HG03520 (cell line): ENCODE results near the gene KIAA1958.
"Not testable (repeated sequence)": the region's sequence is repeated elsewhere in the genome, so short reads cannot be mapped to it uniquely, and the experiment has no call there.

Source experiments
- ATAC-seq: cut with Tn5 transposase; IDR thresholded peaks from one replicate; pipeline ENCODE4 v1.9.1; 2021; ENCODE audit warnings: mild to moderate bottlenecking, moderate library complexity; ENCODE audit not compliant: unreplicated experiment

The KIAA1958 gene

GRCh38 chr9:112489039-112489546 is 2.5 kb downstream of the KIAA1958 start:
- ATAC-seq: no peak

- ATAC-seq: no peak
Measured at GRCh38 chr9:112489876-112490666, 3.4 kb downstream of the KIAA1958 start.

- ATAC-seq: no peak
Measured at GRCh38 chr9:112493393-112494137, 6.9 kb downstream of the KIAA1958 start.

GRCh38 chr9:112494153-112494552 is 7.5 kb downstream of the KIAA1958 start:
- ATAC-seq: no peak

GRCh38 chr9:112495614-112496013 is 9.0 kb downstream of the KIAA1958 start:
- no peak for ATAC-seq

DNA sequence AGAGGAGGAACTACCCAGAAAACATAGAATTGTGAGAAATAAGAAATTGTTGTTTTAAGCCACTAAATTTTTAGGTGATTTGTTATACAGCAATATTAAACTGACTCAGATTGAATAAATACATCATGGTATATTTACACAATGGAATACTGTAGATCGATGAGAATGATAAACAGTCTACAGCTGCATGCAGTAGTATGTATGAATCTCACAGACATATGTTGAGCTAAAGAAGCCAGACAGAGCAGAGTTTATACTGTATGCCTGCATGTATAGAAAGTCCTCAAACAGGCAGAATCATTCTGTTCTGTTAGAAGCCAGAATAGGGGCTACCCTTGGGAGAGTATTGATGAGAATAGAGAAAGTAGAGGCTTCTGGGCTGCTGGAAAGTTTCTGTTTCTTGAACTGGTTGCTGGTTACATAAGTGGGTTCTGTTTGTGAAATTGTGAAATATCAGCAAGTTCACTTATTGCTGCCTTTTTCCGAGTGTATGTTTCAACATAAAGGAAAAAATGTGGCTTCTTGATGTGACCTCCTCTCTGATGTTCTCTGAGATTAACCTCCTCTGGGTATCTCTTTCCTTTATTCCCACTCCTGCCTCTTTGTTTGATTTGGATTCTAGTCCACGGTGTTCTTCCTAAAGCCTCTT is 9.6 kb downstream of the KIAA1958 start:
- ATAC-seq: no peak

GRCh38 chr9:112500842-112501241 is 14.2 kb downstream of the KIAA1958 start:
- no peak for ATAC-seq

DNA sequence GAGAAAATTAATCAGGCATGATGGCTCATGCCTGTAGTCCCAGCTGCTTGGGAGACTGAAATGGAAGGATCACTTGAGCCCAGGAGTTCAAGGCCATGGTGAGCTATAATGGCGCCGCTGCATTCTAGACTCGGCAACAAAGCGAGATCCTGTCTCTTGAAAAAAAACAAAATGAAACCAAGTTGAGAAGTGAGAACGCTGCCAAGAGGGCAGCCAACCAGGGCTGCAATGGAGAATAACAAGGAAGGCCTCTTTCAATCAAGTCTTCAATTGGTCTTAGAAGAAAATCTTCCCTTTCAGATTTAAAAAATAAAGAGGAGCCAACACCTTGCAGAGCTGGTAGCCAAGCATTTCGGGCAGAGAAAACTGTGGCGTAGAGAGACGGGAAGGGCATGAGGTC is 14.7 kb downstream of the KIAA1958 start:
- no peak for ATAC-seq

DNA sequence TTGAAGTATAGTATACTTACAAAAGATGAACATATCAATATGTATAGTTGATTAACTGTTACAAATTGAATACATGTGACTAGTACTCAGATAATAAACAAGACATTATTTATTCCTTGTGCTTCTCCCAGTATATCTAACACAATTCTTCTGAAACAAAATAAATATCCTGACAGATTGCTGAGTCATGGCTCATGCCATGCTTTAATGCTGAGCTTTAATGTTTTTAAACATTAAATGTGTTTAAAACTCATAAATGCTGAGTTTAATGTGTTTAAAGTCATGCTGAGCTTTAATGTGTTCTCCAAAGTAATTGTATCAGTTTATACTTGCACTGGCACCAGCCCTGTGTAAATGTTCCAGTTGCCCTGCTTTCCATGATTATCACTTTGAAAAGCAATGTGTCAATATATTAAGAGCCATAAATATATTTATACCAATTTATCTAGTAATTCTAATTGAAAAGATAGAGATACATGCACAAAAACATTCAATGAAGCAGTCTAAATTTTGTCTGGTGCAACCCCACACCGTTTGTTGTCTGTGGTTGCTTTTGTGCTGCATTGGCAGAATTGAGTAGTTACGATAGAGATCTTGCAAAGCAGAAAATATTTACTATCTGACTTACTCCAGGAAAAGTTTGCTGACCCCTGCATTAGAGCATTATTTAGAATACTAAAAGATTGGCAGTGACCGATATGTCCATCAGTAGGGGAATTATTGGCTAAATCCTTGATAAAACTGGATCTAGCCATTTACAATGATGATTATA is 15.7 kb downstream of the KIAA1958 start:
- no peak for ATAC-seq

DNA sequence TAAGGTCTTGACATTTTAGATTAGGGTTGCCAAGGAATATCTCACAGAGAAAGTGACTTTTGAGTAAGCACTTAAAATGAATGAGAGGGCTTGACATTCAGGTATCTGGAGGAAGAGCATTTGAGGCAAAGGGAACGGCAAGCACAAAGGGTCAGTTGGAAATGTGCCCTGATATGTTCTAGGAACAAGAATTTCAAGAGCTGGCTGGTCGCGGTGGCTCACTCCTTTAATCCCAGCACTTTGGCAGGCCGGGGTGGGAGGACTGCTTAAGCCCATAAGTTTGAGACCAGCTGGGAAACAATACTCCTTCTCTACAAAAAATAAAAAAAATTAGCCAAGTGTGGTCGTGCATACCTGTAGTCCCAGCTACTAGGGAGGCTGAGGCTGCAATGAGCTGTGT is 16.5 kb downstream of the KIAA1958 start:
- ATAC-seq: no peak

DNA sequence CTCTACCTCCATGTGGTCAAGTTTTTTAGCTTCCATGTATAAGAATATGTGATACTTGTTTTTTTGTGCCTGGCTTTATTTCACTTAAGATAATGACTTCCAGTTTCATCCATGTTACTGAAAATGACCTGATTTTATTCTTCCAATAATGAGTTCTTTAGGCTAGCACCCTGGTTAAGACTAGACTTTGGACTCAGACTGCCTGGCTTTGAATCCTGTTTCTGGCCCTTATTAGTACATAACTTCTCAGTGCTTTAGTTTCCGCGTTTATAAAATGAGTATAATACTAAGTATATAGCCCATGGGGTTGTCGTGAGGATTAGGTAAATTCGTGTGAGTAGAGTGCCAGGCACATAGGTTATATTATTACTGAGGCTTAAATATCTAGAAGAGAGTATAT is 18.5 kb downstream of the KIAA1958 start:
- no peak for ATAC-seq

DNA sequence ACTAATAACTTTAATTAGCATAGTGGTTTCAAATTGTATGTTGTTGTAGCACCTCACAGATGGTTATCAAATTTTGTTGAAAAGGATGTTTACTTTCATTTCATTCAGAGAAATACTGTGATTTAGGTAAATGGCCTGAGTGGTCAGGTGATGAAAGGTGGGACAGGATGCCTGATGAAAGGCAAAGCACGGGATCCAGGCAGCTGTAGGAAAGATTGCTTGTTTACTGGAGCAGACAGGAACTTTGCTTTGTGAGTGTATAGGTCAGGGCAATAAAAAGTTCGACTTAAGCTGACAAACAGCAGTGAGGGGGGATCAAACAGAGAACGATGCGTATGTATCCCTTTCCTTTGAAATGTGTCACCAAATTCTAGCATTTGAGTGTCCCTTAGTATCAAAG is 19.0 kb downstream of the KIAA1958 start:
- no peak for ATAC-seq

DNA sequence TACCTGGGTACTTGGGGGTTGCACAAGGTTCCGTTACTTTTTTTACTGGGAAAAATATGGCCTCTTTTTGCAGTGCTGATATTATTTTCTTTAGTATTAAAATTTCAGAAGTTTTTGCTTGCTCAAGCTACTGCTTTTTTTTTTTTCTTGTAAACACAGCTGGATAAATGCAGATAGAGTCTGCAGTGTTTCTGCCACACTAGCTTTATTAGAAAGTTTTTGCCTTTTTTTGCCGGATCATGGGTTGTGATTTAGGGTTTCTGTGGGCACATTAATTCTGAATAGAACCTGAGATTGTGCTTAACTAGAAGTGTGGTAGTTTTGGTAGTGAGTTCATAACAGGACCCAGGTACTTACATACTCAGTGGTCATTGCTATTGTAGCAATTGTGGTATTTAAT is 19.9 kb downstream of the KIAA1958 start:
- ATAC-seq: no peak

DNA sequence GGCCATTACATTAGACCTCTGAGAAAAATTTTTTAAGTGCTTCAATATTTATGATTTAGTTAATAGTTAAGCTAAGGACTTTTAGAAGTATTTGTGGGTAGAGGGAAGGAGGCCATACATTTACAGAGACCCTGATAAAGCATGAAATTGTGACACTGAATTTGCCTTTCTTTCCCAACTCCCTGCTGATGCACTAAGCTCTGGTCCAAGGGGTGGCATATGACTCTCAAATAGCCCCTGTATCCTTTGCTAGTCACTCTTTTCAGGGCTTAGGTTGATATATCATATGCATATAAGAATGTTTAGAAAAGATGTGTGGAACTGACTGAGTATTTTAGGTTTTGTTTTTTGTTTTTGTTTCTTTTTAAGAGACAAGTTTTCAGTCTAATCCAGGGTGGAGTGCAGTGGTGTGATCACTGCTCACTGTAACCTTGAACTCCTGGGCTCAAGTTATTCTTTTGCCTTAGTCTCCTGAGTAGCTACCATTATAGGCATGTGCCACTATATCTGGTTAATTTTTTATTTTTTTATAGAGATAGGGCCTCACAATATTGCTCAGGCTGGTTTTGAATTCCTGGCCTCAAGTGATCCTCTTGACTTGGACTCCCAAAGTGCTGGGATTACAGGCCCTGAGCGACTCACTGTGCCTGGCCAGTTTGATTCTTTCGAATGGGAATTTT is 20.5 kb downstream of the KIAA1958 start:
- ATAC-seq: no peak

DNA sequence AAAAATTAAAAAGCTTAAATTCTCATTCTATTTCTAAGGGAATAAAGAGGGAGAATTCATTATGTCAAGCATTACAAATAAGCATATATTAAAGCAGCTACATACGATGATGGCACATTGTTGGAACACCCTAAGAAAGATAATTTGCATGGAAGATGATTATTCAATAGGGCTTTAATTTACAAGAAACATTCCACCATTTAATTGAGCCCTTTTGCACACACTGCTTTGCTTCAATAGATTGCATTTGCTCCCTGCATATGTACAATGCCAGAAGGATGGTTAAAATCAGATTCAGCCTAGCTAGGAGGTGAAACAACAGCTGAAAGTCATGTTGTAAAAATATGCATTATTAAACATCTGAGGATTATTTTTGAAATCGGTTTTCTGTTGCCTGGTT is 21.8 kb downstream of the KIAA1958 start:
- ATAC-seq: no peak

DNA sequence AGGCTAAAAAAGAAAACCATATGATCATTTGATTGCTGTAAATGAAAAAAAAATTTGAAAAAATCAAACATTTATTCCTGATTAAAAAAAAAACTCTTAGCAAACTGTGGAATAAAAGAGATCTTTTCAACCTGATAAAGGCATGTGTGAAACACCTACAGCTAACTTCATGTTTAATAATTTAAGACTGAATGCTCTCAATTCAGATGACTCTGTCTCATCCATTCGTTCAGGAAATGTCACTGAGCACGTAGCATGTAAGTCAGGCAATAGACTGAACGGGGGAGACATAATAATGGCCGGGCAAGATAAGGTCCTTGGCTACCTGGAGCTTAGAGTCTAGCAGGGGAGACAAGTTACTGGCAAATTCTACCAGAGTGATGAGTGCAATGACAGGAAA is 25.8 kb downstream of the KIAA1958 start:
- not testable (repeated sequence) for ATAC-seq

GRCh38 chr9:112516769-112517168 is 30.1 kb downstream of the KIAA1958 start:
- ATAC-seq: no peak

GRCh38 chr9:112520069-112520468 is 33.4 kb downstream of the KIAA1958 start:
- ATAC-seq: no peak

DNA sequence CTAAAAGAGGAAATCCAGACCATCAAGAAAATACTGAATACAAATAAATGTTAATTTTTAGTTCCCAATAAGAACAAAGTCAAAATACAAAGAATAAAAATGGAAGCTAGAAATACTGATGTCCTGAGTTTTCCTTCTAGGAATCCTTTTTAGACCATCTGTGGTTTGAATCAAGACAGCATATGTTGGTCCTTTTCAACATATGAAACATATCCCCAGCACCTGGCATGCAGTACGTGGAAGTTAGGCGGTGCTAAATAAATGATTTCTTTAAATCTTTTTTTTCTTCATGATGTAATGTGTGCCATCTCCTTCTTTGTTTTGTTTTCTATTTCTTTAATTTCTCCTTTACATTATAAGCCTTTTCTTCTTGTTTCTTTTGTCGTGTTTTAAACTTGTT is 34.0 kb downstream of the KIAA1958 start:
- no peak for ATAC-seq

DNA sequence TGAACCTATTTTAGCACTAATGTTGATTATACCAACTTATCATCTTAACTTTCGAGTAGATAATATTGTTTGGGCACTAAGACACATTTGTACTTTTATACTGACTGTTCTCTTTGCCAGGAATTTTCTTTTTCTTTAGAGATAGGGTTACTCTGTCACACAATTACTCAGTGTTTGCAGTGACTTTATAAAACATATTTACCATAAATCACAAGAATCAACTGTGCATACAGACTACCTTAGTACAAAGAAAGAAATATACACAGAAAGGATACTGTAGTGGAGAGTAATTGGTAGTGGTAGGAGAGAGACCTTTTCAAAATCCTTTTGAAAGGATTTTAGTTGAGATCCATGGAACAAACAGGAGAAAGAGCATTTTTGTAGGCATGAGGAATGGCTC is 40.3 kb downstream of the KIAA1958 start:
- no peak for ATAC-seq
